ENCODE results near the gene TMEM43. TPM values are rescaled to one million over a fixed set of nuclear protein-coding genes. Genes with fewer than 3 reads are reported as not detected.
A peak's percentile ranks its signal among the peaks of the same experiment; 100 is the strongest.

TMEM43 gene
- total RNA-seq, 1 donor from 2014 or later, result 79.2 TPM

GRCh38 chr3:14175383-14176037 lies 50.7 kb downstream of the TMEM43 start:
- Mint-ChIP-seq H3K9me3 (ENCODE audit: unreplicated experiment) (no peaks in the 10 kb centered on the region), H3K4me3 (ENCODE audit: unreplicated experiment) (peak overlapping the region; percentile 62), H3K4me1 (ENCODE audit: low read depth, unreplicated experiment) (peaks cover 36% of the 10 kb centered on the region), H3K36me3 (ENCODE audit: low read depth, unreplicated experiment) (peaks cover 9% of the 10 kb centered on the region), H3K27ac (ENCODE audit: unreplicated experiment) (no peak overlapping the region), H3K27me3 (ENCODE audit: low read depth, unreplicated experiment) (no peaks in the 10 kb centered on the region)
- no peak overlapping the region for H3K4me3 ChIP-seq (ENCODE audit: insufficient read depth, low read depth, low read length)
- H3K4me2 ChIP-seq (ENCODE audit: low read length), result peak overlapping the region; percentile 57
- peaks cover 40% of the 10 kb centered on the region for H4K20me1 ChIP-seq (ENCODE audit: insufficient read depth, low read length)
- H2AFZ ChIP-seq (ENCODE audit: low read depth, low read length), result no peak overlapping the region
- no peaks in the 10 kb centered on the region for H3K9me3 ChIP-seq (ENCODE audit: insufficient read depth, low read depth, low read length)
- no peak for TF ChIP-seq EZH2 (IDR thresholded peaks at IDR 0.05; ENCODE audit: insufficient read depth, low read length)
- TF ChIP-seq, protein P1, sequence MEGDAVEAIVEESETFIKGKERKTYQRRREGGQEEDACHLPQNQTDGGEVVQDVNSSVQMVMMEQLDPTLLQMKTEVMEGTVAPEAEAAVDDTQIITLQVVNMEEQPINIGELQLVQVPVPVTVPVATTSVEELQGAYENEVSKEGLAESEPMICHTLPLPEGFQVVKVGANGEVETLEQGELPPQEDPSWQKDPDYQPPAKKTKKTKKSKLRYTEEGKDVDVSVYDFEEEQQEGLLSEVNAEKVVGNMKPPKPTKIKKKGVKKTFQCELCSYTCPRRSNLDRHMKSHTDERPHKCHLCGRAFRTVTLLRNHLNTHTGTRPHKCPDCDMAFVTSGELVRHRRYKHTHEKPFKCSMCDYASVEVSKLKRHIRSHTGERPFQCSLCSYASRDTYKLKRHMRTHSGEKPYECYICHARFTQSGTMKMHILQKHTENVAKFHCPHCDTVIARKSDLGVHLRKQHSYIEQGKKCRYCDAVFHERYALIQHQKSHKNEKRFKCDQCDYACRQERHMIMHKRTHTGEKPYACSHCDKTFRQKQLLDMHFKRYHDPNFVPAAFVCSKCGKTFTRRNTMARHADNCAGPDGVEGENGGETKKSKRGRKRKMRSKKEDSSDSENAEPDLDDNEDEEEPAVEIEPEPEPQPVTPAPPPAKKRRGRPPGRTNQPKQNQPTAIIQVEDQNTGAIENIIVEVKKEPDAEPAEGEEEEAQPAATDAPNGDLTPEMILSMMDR (IDR thresholded peaks at IDR 0.05; ENCODE audit: insufficient read depth, low read depth, low read length), result no peak
- FAIRE-seq (no peak), DNase-seq (ENCODE audit: low read depth) (peak; percentile 60)
- no peak overlapping the region for H3K27ac ChIP-seq (ENCODE audit: low read depth, low read length)
- H3K27me3 ChIP-seq (ENCODE audit: insufficient read depth, low read length), result no peaks in the 10 kb centered on the region
- peaks cover 71% of the 10 kb centered on the region for H3K79me2 ChIP-seq (ENCODE audit: insufficient read depth, low read length)
- peaks cover 10% of the 10 kb centered on the region for H3K36me3 ChIP-seq (ENCODE audit: insufficient read depth, low read length)
- peaks cover 35% of the 10 kb centered on the region for H3K4me1 ChIP-seq (ENCODE audit: insufficient read depth, low read length)
- peak overlapping the region; percentile 12 for H3K9ac ChIP-seq (ENCODE audit: low read length)

DNA sequence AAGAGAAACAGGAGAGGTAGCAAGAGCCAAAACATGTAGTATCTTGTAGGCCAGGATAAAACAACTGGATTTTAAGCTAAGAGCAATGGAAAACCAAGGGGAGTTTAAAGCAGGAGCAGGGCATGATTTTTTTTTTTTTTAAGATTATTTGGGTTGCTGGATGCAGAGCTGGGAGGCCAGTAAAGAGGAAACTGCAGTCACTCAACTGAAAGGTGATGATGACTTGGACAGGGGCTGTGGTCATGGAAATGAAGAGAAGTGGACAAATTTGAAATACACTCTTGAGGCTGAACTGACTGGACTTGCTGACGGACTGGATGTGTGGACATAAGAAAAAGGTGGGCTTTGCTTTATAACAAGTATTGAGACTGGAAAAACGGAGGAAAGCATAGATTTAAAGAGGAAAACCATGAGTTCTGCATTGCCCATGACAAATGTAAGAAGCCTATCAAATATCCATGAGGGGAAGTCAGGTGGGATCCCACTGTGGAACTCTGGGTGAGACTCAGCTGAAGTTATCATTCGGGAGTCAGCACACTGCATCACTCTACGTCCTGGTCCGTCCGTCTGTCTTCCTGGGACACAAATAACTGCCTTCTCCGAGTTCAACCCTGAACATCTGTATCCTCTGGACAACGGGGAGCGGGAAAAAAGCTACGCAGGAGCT lies 52.9 kb downstream of the TMEM43 start:
- H3K36me3 ChIP-seq (ENCODE audit: insufficient read depth, low read length), result peaks cover 7% of the 10 kb centered on the region
- peak overlapping the region; percentile 96 for H3K9ac ChIP-seq (ENCODE audit: low read length)
- H3K27ac ChIP-seq (ENCODE audit: low read depth, low read length), result peak overlapping the region; percentile 95
- Mint-ChIP-seq H3K4me1 (ENCODE audit: low read depth, unreplicated experiment) (peaks cover 32% of the 10 kb centered on the region), H3K27me3 (ENCODE audit: low read depth, unreplicated experiment) (no peaks in the 10 kb centered on the region), H3K27ac (ENCODE audit: unreplicated experiment) (peak overlapping the region; percentile 98), H3K36me3 (ENCODE audit: low read depth, unreplicated experiment) (peaks cover 3% of the 10 kb centered on the region), H3K4me3 (ENCODE audit: unreplicated experiment) (peak overlapping the region; percentile 99), H3K9me3 (ENCODE audit: unreplicated experiment) (no peaks in the 10 kb centered on the region)
- no peak for FAIRE-seq
- peaks cover 30% of the 10 kb centered on the region for H3K4me1 ChIP-seq (ENCODE audit: insufficient read depth, low read length)
- H2AFZ ChIP-seq (ENCODE audit: low read depth, low read length), result peak overlapping the region; percentile 76
- peak; percentile 13 for DNase-seq (ENCODE audit: low read depth)
- H4K20me1 ChIP-seq (ENCODE audit: insufficient read depth, low read length), result peaks cover 37% of the 10 kb centered on the region
- H3K9me3 ChIP-seq (ENCODE audit: insufficient read depth, low read depth, low read length), result no peaks in the 10 kb centered on the region
- H3K4me3 ChIP-seq (ENCODE audit: insufficient read depth, low read depth, low read length), result peak overlapping the region; percentile 98
- H3K4me2 ChIP-seq (ENCODE audit: low read length), result peak overlapping the region; percentile 85
- no peaks in the 10 kb centered on the region for H3K27me3 ChIP-seq (ENCODE audit: insufficient read depth, low read length)
- H3K79me2 ChIP-seq (ENCODE audit: insufficient read depth, low read length), result peaks cover 88% of the 10 kb centered on the region
- TF ChIP-seq, protein P1 (IDR thresholded peaks at IDR 0.05; ENCODE audit: insufficient read depth, low read depth, low read length), result no peak
- no peak for TF ChIP-seq EZH2 (IDR thresholded peaks at IDR 0.05; ENCODE audit: insufficient read depth, low read length)

All from astrocyte (in vitro differentiated cells and primary cell).